ENCODE measurements around the gene SEMA4D. TPM values are rescaled to one million over a fixed set of nuclear protein-coding genes. Genes with fewer than 3 reads are reported as not detected.

Gene SEMA4D
- total and polyA plus RNA-seq, 9 of the 15 experiments (the other 6 are each of a cell fraction or from before 2014, with no cell fraction given): 0.38 to 5.1 (median 1.8) TPM

DNA sequence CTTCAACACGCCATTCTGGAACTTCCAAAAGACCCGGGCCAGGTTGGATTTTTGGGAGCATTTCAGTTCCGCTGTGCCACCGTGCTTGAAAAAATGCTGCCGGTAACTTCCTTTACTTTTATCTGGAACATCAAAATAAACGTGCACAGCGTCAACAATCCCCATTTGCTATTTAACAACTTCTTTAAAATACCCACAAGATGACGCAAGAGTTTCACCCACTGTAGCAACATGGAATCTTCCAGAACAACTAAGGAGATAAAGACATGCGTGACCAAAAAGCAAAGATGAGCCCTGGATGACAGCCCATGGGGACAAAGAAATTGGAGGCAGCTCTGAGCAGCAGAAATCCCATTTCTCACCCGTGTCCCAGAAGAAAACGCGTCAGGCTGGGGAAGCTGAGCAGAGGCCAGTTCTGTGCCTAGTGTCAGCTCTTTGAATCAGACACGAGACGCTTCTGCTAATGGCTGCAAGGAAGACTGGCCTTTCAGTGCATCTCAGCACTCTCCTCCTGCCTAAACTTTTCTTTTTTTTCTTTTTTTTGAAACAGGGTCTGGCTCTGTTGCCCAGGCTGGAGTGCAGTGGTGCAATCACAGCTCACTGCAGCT, 118.3 kb downstream of the SEMA4D start:
- POLR2A ChIA-PET: no interaction called here
- intact Hi-C loops (cut with micrococcal nuclease): no loop called here

More for the DNA sequence above, 118.3 kb downstream of the SEMA4D start:
- Histone ChIP-seq H3K27me3 (ENCODE audit: control insufficient read depth in 2 of 2, insufficient read depth in 2 of 2, low read length in 2 of 2) (peaks cover 15 to 54% of the 10 kb centered on the region in 2 experiments), H3K79me2 (ENCODE audit: control insufficient read depth, insufficient read depth, low read length) (no peaks in the 10 kb centered on the region), H3K27ac (ENCODE audit: extremely low read depth, low read depth, low read length) (no peak overlapping the region), H3K4me1 (replicated peaks in 1 of 2; ENCODE audit: control insufficient read depth in 2 of 2, insufficient read depth in 2 of 2, low read length in 2 of 2) (peaks cover 0 to 12% of the 10 kb centered on the region in 2 experiments; a peak in 2 of 5 replicates), H3K9me1 (ENCODE audit: control insufficient read depth, insufficient read depth, low read length) (no peaks in the 10 kb centered on the region), H3K4me3 (no peak overlapping the region), H3K9ac (ENCODE audit: insufficient read depth in 1 of 2, low read depth in 2 of 2, low read length in 2 of 2) (no peak overlapping the region), H2AFZ (ENCODE audit: low read depth, low read length) (no peak overlapping the region), H3K4me2 (ENCODE audit: insufficient read depth, low read length) (no peak overlapping the region), H3K36me3 (ENCODE audit: control insufficient read depth, insufficient read depth, low read length) (no peaks in the 10 kb centered on the region), H4K20me1 (replicated peaks; ENCODE audit: control insufficient read depth, insufficient read depth, low read length) (no peaks in the 10 kb centered on the region), H3K9me3 (replicated peaks; ENCODE audit: control insufficient read depth, insufficient read depth, low read depth, low read length) (no peaks in the 10 kb centered on the region)
- in situ Hi-C loops (cut with MboI): no loop called here
- no TSS peak for BruUV-seq (replicated peaks)
- TF ChIP-seq CXXC5 (CRISPR knock-in tag; IDR thresholded peaks at IDR 0.05) (peak; percentile 37; the same call in 1 of the 2 replicates), L3MBTL2 (IDR thresholded peaks at IDR 0.05) (0 out of 2 replicates have a peak, but pooled peaks have one; percentile 19), CREM (IDR thresholded peaks at IDR 0.05; ENCODE audit: low read depth) (0 out of 2 replicates have a peak, but pooled peaks have one; percentile 5), ZZZ3 (IDR thresholded peaks at IDR 0.05) (no peak), ZNF551 (CRISPR knock-in tag; IDR thresholded peaks at IDR 0.05) (no peak), CEBPB (tag; IDR thresholded peaks at IDR 0.05) (peak; percentile 78), ZEB2 (IDR thresholded peaks at IDR 0.05) (no peak), JUND (IDR thresholded peaks at IDR 0.05; ENCODE audit: borderline replicate concordance, low read depth, low read length) (peak; percentile 39; the same call in 1 of the 2 replicates), JUND (tag; IDR thresholded peaks at IDR 0.05; ENCODE audit: borderline replicate concordance, low read depth, low read length) (no peak), BHLHE40 (IDR thresholded peaks at IDR 0.05; ENCODE audit: low read length) (peak; percentile 46; the same call in 1 of the 2 replicates), CEBPG (CRISPR knock-in tag; IDR thresholded peaks at IDR 0.05) (peak; percentile 76), CEBPG (tag; conservative IDR thresholded peaks at IDR 0.05 in 1 of 2, IDR thresholded peaks at IDR 0.05 in 1 of 2) (peak; percentile 88 to 91), ZNF77 (CRISPR knock-in tag; IDR thresholded peaks at IDR 0.05) (no peak), NR1H2 (CRISPR knock-in tag; IDR thresholded peaks at IDR 0.05) (no peak), MAX (CRISPR knock-in tag; IDR thresholded peaks at IDR 0.05) (no peak), ATF7 (IDR thresholded peaks at IDR 0.05) (peak; percentile 73)
- TF ChIP-seq, protein P1, sequence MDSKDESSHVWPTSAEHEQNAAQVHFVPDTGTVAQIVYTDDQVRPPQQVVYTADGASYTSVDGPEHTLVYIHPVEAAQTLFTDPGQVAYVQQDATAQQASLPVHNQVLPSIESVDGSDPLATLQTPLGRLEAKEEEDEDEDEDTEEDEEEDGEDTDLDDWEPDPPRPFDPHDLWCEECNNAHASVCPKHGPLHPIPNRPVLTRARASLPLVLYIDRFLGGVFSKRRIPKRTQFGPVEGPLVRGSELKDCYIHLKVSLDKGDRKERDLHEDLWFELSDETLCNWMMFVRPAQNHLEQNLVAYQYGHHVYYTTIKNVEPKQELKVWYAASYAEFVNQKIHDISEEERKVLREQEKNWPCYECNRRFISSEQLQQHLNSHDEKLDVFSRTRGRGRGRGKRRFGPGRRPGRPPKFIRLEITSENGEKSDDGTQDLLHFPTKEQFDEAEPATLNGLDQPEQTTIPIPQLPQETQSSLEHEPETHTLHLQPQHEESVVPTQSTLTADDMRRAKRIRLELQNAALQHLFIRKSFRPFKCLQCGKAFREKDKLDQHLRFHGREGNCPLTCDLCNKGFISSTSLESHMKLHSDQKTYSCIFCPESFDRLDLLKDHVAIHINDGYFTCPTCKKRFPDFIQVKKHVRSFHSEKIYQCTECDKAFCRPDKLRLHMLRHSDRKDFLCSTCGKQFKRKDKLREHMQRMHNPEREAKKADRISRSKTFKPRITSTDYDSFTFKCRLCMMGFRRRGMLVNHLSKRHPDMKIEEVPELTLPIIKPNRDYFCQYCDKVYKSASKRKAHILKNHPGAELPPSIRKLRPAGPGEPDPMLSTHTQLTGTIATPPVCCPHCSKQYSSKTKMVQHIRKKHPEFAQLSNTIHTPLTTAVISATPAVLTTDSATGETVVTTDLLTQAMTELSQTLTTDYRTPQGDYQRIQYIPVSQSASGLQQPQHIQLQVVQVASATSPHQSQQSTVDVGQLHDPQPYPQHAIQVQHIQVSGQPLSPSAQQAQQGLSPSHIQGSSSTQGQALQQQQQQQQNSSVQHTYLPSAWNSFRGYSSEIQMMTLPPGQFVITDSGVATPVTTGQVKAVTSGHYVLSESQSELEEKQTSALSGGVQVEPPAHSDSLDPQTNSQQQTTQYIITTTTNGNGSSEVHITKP (IDR thresholded peaks at IDR 0.05; ENCODE audit: partially characterized antibody): peak; percentile 90
- TF ChIP-seq, protein P2, sequence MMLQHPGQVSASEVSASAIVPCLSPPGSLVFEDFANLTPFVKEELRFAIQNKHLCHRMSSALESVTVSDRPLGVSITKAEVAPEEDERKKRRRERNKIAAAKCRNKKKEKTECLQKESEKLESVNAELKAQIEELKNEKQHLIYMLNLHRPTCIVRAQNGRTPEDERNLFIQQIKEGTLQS (IDR thresholded peaks at IDR 0.05): peak; percentile 77
- TF ChIP-seq, protein P2 (CRISPR knock-in tag; conservative IDR thresholded peaks at IDR 0.05): no peak
- DNase-seq (ENCODE audit: extremely low read depth in 1 of 4, low spot score in 3 of 4) (no peak), FAIRE-seq (no peak), ATAC-seq (no peak)
- CTCF ChIA-PET (ENCODE audit: low intra/inter-chr PET ratio): no interaction called here
- WGBS (ENCODE audit: insufficient coverage, low coverage, missing lambda C conversion rate): 26% methylated on average over 14 of the region's 14 CpGs

Data from K562 (cell line).